ENCODE data around the gene KCNK5.
A peak's percentile ranks its signal among the peaks of the same experiment; 100 is the strongest.

KCNK5 gene

GRCh38 chr6:39240155-39240757, 11.0 kb upstream of the KCNK5 start:
- DNase-seq: no peak

GRCh38 chr6:39239527-39240154, 10.4 kb upstream of the KCNK5 start:
- no peak for DNase-seq

- DNase-seq: no peak
These were observed 7.5 kb upstream of the KCNK5 start for GRCh38 chr6:39236742-39237141.

- no peak for DNase-seq
These were observed 4.1 kb upstream of the KCNK5 start for GRCh38 chr6:39233333-39233732.

- DNase-seq: no peak
These were observed 2.4 kb upstream of the KCNK5 start for GRCh38 chr6:39231521-39232243.

GRCh38 chr6:39230654-39231035, 1.4 kb upstream of the KCNK5 start:
- DNase-seq: no peak

GRCh38 chr6:39228111-39228971, 934 bp downstream of the KCNK5 start:
- DNase-seq: no peak

- DNase-seq: no peak
These were observed 1.8 kb downstream of the KCNK5 start for GRCh38 chr6:39227476-39227875.

- DNase-seq: no peak
These were observed 2.5 kb downstream of the KCNK5 start for GRCh38 chr6:39226639-39227329.

- no peak for DNase-seq
These were observed 3.3 kb downstream of the KCNK5 start for GRCh38 chr6:39225946-39226437.

- DNase-seq: peak; percentile 46
These were observed 3.7 kb downstream of the KCNK5 start for GRCh38 chr6:39225543-39225942.

- no peak for DNase-seq
These were observed 4.6 kb downstream of the KCNK5 start for GRCh38 chr6:39224523-39225182.

- DNase-seq: peak; percentile 62
These were observed 5.3 kb downstream of the KCNK5 start for GRCh38 chr6:39224011-39224410.

- no peak for DNase-seq
These were observed 5.7 kb downstream of the KCNK5 start for GRCh38 chr6:39223555-39223954.

- no peak for DNase-seq
These were observed 6.2 kb downstream of the KCNK5 start for GRCh38 chr6:39223061-39223460.

GRCh38 chr6:39221779-39222641, 7.3 kb downstream of the KCNK5 start:
- no peak for DNase-seq

- no peak for DNase-seq
These were observed 8.2 kb downstream of the KCNK5 start for GRCh38 chr6:39221115-39221514.

GRCh38 chr6:39218868-39219567, 10.3 kb downstream of the KCNK5 start:
- no peak for DNase-seq

- DNase-seq: no peak
These were observed 12.0 kb downstream of the KCNK5 start for GRCh38 chr6:39217177-39217864.
